Hindlimb muscle (tissue), 1 donor: Measurements from ENCODE around the gene AOPEP. TPM values are rescaled to one million over a fixed set of nuclear protein-coding genes. Genes with fewer than 3 reads are reported as not detected.

Experiments
- DNase-seq: peaks from one replicate; pipeline ENCODE4 v3.0.0-alpha.2; 2013
- polyA plus RNA-seq: library from polyadenylated mRNA; unstranded; fragments of 120-200 nt; gene quantifications from one replicate; pipeline ENCODE4 v1.2.1, GENCODE V29; 2013; ENCODE audit not compliant: insufficient read length

AOPEP gene
- polyA plus RNA-seq, 1 donor, result 36.1 TPM

DNA sequence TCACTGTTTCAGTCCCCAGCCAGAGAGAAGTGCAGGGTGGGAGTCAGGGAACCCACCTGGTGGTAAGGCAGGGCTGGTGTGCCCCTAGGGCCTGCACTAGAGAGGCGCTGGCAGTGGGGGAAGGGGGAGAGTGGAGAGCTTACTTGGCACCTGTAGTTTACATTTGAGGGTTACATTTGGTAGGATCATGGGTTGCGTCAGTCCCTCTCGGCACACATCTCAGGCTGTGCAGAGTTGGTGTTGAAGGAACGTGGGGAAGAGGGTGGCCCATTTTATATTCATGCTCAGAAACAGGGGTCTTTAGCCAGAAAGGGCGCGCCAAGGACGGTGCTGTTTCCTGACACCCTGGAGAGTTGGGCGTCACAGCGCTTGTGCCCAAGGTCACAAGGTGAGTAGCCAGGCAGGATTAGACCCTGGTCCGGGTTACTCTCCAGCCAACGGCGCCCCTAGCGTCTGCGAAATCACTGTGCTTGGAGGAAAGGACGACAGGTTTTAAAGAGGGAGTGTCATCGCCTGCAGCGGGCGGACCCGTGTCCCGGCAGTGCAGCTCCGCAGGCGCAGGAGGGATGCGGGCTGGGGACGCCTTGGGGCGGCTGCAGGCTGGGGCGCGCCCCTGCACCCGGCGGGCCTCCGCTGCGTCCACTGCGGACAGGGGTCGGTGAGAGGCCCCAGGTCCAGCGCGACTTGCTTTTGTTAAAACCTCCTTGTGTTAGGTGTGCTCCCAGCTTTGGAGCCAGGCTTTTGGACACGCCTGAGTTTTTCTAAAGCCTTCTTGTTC, 318.4 kb downstream of the AOPEP start:
- no peak for DNase-seq

DNA sequence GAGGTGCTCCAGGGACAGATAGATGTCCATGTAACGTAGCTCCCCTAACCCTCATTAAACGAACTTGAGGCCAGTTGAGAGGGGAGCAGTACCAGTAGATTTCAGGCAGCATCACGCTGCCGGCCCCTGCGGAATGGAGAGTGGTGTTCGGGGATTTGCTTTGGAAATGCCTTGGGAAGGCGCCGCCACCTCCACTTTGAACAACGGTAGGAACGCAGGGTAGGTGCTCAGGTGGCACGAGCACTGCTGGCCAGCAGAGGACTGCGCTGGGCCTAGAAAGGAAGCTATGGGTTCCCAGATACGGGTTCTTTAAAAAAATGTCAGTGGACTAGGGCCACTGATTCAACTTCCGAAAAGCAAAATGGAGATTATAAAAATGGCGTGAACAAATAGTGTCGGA, 319.3 kb downstream of the AOPEP start:
- no peak for DNase-seq

DNA sequence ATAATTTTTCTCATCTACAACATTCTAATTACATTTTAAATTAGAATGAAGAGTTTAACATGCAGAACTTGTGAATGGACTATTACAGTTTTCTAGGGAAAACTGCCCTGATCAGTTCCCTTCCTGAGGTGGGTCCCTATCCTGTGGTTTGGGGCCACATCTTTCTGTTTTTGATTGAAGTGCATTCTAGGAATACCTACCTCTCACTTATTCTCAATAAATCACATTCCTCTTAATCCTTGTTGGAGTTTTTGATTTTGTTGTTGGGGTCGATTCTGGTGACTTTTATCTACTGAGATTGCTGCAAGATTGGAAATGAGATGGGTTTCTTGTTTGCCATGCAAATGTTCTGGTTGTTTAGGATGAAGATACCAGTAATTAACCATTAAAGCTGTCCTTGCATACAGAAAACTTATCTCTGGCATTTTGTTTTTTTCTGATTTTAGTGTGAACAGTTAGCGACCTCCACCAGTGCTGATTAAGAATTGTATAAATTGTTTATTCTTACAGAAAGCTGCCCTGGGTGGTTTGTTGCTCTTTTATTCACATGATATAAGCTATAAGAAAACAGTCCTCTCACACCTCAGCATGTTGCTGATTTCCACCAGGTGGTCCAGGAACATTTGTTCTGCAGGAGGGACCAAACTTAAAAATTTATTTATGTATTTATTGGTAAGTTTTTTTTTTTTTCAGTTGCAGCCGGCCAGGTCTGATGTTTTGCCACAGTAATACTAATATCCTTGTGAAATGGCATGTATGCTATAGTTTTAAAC, 321.1 kb downstream of the AOPEP start:
- no peak for DNase-seq

DNA sequence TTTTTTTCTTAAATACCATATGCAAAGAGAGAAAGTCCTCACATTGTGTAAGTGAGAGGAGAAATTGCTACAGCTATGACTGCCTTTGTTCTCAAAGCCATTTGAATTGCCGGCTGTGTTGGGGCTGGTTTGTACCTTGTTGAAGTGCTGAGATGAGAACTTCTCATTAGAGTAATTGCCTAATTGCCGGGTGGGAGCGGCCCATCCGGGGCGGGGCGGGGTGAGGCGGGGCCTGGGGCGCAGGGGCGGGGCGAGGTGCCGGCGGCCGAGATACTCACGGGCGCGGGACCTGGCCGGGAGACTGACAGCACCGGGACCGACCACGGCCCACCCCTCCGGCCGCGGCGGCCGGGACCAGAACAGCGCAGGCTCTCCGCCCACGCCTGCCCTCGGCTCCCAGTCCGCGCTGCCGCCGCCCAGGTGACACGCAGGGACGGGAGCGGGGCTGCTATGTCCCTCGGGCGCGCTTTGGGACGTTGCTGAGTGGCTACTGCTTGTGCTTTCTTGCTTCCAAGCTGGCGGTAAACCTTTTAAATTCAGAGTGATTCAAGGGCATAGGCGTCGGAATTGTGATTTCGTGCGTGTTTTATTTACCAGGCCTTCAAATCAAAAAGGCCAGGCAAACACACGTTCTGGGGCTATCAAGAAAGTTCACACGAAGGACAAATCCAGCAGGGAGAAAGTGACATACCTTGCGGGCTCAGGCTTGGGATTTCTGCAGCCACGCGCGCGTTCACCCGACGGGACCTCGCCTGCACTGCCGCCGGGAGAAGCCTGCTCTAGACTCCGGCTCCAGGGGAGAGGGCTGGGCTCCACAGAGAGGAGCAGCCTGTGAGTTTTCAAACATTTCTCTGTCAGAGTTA, 322.0 kb downstream of the AOPEP start:
- DNase-seq, result peak; percentile 56

DNA sequence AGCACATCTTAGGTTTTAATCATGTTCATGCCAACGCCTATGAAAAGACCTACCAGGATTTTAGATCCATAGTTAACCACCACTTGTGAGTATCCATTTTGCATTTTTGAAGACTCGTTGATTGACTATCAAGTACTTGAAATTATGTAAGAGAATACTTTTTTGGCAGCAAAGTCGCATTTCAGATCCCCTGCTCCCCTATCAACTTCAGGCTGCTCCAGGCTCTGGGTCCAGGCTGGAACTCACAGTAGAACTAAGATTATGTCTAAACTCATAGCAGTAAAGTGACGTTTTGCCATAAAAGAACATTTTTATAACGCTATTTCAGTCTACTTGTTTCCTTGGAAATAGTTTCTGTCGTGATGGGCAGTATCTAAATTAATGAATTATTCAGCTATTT, 323.3 kb downstream of the AOPEP start:
- DNase-seq, result no peak

DNA sequence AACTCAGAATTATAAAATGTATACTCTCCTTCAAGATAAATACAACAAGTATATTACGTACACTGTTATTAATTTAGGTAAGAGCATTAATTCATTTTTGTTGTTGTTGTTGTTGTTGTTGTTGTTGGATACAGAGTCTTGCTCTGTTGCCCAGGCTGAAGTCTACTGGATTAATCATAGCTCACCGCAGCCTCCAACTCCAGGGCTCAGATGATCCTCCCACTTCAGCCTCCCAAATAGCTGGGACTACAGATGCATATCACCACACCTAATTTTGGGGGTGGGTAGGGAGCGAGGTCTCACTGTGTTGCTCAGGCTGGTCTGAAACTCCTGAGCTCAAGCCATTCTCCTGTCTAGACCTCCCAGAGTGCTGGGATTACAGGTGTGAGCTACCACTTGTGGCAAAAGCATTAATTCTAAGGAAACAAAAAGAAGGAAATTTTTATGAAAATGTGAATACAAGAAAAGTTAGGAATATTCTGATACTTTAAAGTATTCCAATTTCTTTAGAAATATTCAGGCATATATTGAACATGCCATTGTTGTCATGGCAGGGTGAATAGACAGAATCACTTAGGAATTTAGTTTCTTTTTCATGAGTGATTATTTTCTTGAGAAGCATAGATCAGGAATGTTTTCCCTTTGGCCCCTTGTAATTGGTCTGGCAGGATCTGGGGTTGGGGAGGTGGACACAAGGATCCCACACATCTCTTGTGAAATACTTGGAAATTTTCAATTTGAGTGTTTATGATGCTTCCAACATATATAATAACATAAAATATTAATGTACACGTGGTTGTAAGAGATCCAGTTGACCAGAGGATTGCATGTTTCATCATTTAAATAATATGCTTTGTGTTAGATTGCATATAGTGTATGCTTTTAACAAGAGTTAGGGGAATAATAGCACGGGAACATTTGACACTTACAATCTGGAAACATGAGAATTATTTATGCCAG, 327.4 kb downstream of the AOPEP start:
- DNase-seq, result no peak

DNA sequence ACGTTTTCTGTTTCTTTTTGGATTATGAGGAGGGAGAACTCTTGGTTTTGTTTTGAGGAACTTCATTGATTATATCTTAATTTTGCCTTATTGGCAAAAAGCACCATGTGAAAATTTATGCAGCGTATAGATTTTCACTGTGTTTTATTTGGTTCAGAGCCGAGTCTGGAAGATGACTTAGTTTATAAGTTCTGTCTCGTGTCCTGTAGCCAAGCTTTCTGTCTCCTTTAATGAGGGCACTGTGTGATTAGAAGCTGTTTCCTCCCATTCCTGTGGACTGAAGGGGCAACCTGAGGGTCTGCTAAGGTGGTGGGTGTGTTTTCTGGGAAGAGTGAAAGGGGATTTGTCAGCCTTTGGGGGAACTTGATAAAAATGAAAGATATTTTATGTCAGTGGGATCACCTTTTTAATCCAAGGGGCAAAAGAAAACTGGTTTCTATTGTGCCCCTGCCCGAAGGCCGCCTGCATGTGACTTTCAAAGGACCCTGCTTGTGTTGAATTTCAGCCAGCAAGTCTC, 328.9 kb downstream of the AOPEP start:
- no peak for DNase-seq

DNA sequence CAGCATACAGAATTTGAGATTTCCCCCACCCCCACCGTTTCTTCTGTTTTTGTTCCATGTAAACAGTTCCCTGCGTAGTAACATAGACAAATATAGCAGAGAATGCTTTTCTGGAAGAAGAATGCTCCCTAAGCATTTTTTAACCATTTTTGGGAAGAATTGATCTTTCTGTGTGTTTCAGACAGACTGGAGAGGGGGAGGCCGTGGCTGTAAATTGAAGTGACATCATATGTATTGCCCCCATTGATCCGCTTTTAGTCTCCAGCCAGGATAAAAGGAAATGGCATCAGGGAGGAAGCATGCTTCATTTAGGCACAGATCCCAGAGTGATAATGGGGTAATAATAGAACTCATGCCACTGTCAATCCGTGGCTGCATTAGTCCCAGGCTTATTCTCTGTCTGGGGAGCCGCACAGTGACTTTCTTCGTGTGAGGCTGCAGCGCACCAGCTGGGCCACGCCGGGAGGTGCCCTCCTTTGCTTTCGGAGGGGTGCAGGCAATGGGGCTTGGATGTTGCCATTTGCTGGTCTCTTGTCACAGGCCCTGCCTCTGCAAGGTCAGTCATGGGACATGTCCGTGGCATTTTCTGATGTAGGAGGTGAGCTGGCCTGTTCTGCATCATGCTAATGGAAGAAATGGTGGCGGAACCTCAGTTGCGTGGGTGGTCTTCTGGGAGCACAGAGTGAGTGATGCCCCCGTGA, 329.5 kb downstream of the AOPEP start:
- DNase-seq, result peak; percentile 80

DNA sequence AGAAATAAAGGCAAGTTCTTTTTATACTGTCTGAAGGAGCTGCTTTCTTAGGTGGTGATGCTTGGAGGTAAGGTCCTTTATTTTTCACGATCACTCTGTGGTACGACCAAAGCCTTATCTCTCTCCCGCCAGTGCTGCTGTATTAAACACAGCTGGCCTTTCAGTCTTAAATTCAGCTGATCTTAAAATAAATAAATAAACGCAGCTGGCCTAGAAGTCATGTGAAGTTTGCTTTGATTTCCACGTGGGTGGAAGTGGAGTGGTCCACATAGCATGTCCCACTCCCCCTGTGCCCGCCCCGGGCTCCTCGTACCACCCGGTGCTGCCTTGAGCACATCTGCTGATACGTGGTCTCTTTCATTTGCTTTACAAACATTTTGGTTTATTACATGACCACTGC, 330.6 kb downstream of the AOPEP start:
- DNase-seq, result no peak

DNA sequence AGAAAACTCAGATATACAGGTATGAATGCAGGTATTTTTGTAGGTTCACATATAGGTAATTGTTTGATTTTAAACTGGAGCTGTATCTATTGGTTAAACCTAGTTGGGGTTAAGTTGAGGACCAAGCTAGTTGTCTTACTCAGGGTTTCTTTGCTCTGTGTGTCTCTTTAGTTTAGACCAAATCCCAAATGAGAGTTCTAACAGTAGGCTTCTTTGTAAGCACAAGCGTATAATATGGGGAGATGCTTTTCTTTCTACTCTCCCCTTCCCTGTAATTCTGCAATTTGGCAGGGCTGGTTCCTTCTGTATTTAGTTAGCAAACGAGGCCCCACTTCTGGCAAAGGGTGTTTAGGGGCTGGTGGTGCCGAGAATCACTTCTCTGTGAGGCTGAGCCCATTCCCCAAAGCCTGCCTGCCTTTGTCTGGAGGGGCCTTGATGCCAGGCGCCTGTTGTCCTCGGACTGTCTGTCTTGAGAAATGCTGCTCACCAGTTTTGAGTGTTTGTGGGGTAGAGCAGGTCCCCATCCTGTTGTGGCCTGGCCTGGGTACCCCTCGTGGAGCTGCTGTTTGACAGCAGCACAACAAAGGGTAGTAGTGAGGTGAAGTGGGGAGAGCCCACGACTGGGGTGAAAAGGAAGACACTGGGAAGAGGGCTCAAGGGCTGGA, 331.8 kb downstream of the AOPEP start:
- DNase-seq, result no peak

DNA sequence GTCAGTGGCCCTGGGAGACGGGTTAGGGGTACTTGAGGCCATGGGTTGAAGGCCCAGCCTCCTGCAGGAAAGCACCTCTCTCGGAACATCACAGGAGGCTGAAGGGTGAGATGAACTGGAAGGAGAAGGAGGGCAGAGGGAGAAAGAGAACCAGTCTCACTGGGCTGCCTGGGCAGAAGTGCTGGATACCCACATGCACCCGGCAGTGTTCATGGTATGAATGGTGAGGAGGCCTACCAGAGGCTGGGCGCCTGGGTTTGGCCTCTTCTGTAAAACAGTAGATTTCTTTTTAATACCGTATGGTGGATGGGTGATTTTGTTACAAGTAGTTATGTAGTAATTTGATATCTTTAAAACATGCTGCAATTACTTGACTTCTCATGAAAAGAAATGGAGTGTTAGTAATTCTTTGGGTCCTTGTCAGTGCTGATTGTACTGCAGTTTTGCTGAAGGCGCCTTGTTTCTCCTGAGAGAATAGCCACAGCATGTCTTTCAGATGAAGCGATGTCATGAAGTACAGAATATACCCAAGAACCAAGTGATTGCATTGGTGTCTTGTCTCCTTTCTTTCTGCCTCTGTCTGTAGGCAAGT, 332.4 kb downstream of the AOPEP start:
- no peak for DNase-seq

DNA sequence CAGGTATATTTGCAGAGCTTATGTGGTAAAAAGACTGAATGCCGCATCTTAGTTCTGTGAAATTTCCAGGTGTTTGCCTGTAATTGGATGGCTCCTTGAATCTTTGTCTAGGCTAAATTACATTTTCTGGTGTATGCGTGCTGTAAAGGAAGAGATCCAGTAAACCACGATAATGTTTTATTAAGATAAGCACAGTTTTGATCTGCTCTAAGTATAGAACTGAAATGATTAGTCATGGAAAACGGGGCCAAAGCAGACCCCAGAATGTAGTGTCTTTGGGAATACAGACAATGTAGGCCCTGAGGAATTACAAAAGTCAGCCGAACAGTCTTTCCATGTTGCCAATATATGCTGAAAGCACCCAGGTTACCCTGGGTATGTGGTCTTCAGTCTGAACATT, 333.7 kb downstream of the AOPEP start:
- no peak for DNase-seq

DNA sequence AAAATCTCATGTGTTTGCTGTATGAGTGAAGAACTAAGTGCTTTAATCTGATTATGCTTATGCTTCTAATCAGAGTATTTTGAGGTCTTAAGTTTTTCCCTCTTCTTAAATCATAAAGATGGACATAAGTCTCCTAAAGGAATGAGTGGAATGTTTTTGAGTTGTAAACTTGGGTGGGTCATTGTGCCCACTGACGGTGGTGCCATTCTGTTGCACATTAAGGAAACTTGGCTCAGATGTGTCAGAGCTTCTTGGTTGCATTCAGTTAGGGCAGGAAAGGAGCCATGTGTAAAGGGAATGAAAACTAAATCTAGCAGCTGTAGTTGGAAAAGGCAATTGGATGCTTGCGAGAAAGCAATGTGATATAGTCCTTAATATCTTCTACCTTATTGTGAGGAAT, 334.4 kb downstream of the AOPEP start:
- DNase-seq, result no peak

DNA sequence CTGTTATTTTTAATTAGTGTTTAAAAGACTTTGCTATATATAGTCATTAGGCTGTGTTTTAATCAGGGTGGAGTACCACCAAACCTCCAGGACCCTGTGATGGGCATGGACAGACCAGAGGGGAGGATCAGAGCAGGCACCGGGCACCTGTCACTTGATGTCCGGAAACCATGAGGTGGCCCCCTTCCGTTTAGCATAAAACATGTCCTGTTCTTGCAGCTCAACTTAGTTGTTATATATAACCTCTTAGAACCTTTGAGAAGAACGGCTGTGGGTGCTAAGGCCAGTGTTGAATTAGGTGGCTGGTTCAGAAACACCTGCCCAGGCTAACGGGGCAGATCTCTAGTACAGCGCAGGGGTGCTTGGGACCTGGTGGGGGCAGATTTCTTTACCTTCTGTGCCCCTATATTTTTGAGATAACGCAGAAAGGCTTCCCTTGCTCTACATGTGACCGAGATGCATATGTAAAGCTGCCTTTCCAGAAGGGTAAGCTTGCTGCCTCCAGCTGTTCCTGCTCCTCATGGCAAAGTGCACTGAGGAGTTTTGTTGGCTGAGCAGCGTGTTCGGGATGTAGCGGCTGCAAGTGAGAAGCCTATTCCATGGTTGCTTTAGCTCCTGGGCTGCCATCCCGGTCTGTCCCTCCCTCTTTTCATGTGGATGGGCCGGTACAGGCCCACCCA, 335.6 kb downstream of the AOPEP start:
- no peak for DNase-seq

DNA sequence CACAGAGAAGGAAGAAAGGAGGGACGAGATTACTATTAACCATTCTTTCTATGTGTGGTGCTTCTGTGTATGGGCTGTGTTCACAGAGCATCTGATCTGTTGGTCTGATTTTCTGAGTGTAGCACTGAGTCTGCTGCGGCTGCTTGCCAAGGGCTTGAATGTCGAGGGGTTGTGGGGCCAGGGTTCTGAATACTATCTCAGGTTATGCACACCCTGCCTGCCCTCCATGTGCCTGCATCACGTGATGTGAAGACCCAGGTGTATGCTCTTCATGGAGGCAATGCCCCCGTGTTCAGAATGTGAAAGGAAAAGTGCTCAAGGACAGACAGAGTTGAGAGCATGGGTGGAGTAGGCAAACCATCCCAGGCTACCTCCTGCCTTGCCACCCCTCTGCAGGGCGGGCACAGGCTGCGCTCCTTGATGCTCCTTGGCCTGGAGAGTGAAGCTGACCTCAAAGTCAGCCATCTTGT, 336.1 kb downstream of the AOPEP start:
- DNase-seq, result no peak

DNA sequence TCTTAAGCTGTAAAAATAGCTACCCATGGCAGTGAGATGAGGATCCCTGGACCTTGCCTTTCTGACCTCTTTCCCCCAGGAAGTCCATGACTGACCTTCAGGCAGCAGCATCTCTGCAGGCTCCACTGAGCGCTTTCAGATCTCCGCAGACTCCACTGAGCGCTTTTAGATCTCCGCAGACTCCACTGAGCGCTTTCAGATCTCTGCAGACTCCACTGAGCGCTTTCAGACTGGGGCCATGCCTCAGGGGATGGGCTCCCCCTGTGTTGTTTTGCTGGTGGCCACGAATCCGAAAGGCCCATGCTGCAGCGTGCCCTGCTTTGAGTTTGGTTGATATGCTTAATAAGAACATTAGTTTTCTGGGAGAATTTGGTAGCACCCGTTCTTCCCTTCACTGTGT, 336.8 kb downstream of the AOPEP start:
- no peak for DNase-seq

DNA sequence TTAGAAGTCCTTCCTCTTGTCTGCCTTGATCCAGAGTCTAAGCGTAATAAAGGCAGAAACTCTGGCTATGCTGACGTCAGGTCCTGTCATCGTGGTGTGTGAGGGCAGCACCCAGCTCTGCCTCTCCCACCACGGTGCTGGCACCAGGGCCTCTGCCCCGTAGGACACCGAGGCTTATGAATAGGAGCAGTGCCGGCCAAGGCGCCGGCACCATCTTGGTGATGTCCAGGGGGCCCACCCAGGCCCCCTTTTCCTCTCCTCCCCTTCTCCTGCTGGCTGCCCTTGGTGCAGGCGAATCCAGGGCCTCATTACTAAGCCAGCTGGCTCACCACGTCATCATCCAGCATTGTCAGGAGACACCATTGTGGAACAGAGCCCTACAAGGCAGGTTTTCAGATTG, 338.7 kb downstream of the AOPEP start:
- no peak for DNase-seq

DNA sequence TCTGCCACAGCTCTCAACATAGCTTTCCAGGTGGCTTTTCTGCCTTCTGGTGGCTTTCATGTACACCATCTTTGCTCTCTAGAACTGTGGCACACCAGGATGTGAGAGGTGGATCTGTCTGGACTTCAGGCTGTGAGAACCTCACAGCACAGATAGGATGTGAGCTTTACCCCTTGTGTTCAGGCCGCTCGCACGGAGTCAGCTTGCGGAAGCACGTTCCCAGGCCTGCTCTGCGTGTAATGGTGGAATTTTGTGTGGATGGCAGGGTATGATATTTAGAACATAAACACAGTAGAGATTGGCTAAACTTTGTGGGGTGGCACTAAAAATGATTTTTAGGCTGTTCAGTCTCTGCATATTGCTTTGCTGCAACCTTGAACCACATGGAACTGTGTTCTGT, 340.6 kb downstream of the AOPEP start:
- no peak for DNase-seq

DNA sequence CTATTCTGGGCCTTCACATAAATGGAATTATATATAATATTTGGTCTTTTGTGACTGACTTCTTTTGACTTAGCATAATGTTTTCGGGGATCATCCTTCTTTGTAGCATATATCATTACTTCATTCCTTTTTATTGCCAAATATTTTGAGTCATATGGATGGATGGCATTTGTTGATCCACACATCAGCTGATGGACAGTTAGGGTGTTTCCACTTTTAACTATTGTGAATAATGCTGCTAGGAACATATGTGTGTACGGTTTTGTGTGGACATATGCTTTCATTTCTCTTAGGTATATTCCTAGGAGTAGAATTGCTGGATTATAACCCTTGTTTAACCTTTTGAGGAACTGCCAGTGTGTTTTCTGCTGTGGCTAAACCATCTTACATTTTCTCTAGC, 341.4 kb downstream of the AOPEP start:
- no peak for DNase-seq
